ENCODE results near the gene SDHAF2.

DNA sequence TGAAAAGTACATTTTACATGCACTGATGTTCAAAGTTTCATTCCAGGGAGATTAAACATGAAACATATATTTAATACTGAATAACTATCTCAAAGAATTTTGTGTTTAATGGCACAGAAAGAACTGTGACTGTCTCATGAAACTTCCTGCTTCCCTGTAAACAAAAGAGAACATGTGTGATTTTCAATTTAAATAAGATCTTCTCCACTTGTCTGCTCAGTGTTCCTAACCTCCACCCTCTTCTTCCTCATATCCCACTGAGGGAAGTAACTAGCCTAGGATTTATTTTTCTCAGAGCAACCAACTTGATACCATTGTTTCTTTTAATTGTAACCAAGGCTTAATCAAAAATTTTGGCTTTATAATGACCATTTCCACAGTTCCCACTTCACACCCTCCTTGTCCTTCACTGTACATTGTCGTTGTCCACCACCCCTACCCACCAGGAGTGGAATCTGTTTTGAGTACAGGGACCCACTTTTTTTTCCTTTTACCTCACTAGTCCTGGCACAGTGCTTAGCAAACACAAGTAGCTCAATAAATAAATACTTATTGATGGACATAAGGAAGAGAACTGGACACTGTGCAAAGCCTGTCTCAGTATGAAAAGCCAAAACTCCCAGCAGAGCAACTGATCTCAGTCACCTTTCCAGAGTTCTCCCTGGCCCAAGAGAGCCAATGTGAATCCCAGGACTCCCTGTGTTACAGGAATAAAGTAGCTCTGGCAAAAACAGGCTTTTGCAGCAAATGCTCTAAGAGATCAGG is 4.4 kb upstream of the SDHAF2 start:
- TF ChIP-seq, protein P1, sequence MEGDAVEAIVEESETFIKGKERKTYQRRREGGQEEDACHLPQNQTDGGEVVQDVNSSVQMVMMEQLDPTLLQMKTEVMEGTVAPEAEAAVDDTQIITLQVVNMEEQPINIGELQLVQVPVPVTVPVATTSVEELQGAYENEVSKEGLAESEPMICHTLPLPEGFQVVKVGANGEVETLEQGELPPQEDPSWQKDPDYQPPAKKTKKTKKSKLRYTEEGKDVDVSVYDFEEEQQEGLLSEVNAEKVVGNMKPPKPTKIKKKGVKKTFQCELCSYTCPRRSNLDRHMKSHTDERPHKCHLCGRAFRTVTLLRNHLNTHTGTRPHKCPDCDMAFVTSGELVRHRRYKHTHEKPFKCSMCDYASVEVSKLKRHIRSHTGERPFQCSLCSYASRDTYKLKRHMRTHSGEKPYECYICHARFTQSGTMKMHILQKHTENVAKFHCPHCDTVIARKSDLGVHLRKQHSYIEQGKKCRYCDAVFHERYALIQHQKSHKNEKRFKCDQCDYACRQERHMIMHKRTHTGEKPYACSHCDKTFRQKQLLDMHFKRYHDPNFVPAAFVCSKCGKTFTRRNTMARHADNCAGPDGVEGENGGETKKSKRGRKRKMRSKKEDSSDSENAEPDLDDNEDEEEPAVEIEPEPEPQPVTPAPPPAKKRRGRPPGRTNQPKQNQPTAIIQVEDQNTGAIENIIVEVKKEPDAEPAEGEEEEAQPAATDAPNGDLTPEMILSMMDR (IDR thresholded peaks at IDR 0.05; ENCODE audit: poor library complexity): no peak
- TF ChIP-seq EZH2phosphoT487 (IDR thresholded peaks at IDR 0.05; ENCODE audit: low read depth, severe bottlenecking, unreplicated experiment): no peak
- no peak for TF ChIP-seq EZH2 (IDR thresholded peaks at IDR 0.05; ENCODE audit: borderline replicate concordance)

Data from hepatocyte (in vitro differentiated cells).